Measurements from ENCODE around the gene KIF5A.
"Not testable (repeated sequence)": the region's sequence is repeated elsewhere in the genome, so short reads cannot be mapped to it uniquely, and the experiment has no call there.

The KIF5A gene

GRCh38 chr12:57549909-57550640, at the start of gene KIF5A:
TSS of gene KIF5A (plus strand) at chr12:57550044. CDS start at chr12:57550272, 228 bp downstream.
- DNase-seq: peak; percentile 31

- DNase-seq: no peak
Observed at GRCh38 chr12:57500213-57500612, 49.6 kb upstream of the KIF5A start.

- DNase-seq: not testable (repeated sequence)
Observed at GRCh38 chr12:57502311-57502969, 47.4 kb upstream of the KIF5A start.

- not testable (repeated sequence) for DNase-seq
Observed at GRCh38 chr12:57506541-57506940, 43.3 kb upstream of the KIF5A start.

DNA sequence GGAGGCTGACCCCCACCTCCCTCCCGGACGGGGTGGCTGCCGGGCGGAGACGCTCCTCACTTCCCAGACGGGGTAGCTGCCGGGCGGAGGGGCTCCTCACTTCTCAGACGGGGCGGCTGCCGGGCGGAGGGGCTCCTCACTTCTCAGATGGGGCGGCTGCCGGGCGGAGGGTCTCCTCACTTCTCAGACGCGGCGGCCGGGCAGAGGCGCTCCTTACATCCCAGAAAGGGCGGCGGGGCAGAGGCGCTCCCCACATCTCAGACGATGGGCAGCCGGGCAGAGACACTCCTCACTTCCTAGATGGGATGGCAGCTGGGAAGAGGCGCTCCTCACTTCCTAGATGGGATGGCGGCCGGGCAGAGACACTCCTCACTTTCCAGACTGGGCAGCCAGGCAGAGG, 42.0 kb upstream of the KIF5A start:
- DNase-seq: not testable (repeated sequence)

GRCh38 chr12:57511161-57511560, 38.7 kb upstream of the KIF5A start:
- DNase-seq: no peak

GRCh38 chr12:57511588-57512325, 38.1 kb upstream of the KIF5A start:
- DNase-seq: no peak

DNA sequence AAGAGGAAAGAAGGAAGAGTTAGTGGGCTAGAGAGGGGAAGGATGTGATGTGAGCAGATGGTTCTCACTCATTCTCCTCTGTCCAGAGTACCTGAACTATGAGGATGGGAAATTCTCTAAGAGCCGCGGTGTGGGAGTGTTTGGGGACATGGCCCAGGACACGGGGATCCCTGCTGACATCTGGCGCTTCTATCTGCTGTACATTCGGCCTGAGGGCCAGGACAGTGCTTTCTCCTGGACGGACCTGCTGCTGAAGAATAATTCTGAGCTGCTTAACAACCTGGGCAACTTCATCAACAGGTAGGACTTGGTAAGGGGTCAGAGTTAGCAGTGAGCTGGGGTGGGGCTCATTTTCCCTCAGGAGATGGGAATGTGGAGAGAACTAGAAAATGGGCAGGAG, 37.2 kb upstream of the KIF5A start:
- no peak for DNase-seq

GRCh38 chr12:57513266-57513665, 36.6 kb upstream of the KIF5A start:
- no peak for DNase-seq

DNA sequence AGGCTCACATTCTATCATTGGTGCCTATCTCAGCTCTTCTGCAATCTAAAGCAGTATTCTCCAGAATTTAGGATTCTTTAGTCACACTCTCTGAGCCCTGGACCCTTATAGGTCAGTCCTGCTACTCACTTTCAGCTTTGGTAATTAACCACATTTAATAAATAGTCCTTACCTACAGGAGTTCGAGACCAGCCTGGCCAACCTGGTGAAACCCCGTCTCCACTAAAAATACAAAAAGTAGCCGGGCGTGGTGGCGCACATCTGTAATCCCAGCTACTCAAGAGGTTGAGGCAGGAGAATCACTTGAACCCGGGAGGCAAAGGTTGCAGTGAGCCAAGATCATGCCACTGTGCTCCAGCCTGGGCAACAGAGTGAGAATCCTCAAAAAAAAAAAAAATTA, 36.2 kb upstream of the KIF5A start:
- DNase-seq: not testable (repeated sequence)

GRCh38 chr12:57514246-57514645, 35.6 kb upstream of the KIF5A start:
- DNase-seq: not testable (repeated sequence)

GRCh38 chr12:57514720-57515407, 35.0 kb upstream of the KIF5A start:
- no peak for DNase-seq

GRCh38 chr12:57515408-57515933, 34.4 kb upstream of the KIF5A start:
- DNase-seq: no peak

DNA sequence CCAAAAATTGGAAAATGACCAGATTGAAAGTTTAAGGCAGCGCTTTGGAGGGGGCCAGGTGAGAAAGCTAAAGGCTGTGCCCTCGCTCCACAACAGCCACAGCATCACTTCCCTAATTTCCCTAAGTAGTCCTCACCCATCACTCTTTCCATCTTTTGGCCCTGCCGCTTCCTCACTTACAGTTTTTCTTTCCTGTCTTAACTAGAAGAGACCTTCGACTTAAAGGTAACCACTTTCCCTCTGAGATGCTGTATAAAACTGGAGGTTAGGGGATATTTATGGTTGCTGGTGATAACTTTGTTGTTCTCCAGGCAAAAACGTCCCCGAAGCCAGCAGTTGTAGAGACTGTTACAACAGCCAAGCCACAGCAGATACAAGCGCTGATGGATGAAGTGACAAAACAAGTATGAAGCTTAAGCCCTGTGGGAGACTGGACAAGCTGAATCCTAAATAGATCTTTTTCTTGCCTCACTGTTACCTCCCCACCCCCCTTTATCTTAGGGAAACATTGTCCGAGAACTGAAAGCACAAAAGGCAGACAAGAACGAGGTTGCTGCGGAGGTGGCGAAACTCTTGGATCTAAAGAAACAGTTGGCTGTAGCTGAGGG, 33.8 kb upstream of the KIF5A start:
- DNase-seq: no peak

DNA sequence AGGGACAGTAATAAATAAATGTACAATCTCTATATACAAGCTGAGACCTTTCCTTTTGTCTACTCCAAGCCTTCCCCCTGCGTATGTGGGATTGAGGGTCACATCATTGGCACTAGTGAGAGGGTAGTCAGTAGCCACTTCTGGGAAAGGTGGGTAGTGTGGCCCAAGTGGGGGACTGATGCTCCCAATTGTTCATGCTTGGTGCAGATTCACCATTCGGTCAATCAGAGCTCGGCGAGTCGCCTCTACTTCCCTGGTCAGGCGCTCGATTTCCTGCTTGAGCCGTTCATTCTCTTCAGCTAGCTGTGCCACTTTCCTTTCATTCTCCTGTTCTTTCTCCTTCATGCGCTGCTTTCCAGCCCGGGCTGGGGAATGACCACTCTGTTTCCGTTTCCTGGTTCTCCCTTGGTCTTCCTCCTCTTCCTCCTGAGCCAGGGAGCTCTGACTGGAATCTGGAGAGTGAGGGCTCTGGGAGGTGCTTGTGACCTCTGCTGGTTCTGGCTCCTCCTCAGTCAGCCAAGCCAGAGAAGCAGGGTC, 33.2 kb upstream of the KIF5A start:
- no peak for DNase-seq

GRCh38 chr12:57517187-57517586, 32.7 kb upstream of the KIF5A start:
- no peak for DNase-seq

GRCh38 chr12:57517718-57518117, 32.1 kb upstream of the KIF5A start:
- not testable (repeated sequence) for DNase-seq

DNA sequence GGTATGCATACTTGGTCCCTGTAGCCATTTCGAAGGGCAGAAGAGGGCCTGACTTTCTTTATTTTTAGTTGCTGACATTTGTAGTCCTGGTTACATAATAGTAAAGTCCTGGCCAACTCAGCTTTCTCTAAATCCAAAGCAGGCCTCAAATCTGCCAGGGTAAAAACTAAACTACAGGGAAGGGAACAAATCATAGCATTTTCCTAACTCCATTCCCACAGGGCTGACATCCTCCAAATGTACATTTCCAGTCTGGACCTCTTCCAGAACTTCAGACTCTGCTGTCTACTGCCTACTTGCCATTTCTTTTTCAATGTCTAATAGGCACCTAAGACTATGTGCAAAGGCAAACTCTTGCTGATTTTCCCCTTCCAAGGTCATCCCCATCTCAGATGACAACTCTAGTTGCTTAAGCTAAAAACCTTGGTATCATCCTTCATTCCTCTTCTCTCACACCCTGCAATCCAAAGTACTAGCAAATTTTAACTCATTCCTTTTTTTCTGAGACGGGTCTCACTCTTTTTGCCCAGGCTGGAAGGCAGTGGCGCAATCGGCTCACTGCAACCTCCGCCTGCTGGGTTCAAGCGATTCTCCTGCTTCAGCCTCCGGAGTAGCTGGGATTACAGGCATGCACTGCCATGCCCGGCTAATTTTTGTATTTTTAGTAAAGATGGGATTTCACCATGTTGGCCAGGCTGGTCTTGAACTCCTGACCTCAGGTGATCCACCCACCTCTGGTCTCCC, 31.5 kb upstream of the KIF5A start:
- DNase-seq: no peak

- DNase-seq: no peak
Observed at GRCh38 chr12:57518920-57519795, 30.7 kb upstream of the KIF5A start.

GRCh38 chr12:57519796-57520052, 30.1 kb upstream of the KIF5A start:
- no peak for DNase-seq

All from CD4-positive, alpha-beta T cell treated with Interleukin-4 for 4 hours (primary cell).